Kidney epithelial cell (primary cell): ENCODE data around the gene SLC30A2. TPM values are rescaled to one million over a fixed set of nuclear protein-coding genes. Genes with fewer than 3 reads are reported as not detected.

Experiments
- DNase-seq: peaks from one replicate; pipeline ENCODE4 v3.0.0-alpha.2; 2010; ENCODE audit warnings: low read depth
- H3K27me3 ChIP-seq: 2 replicates; pipeline ENCODE4 v1.6.0; 2011; ENCODE audit warnings: low read length; ENCODE audit not compliant: control insufficient read depth, insufficient read depth
- H3K36me3 ChIP-seq: 2 replicates; pipeline ENCODE4 v1.5.1; 2011; ENCODE audit warnings: low read length; ENCODE audit not compliant: control insufficient read depth, insufficient read depth
- H3K4me3 ChIP-seq: 2 replicates; pipeline ENCODE4 v1.5.1; 2011; ENCODE audit warnings: low read depth, mild to moderate bottlenecking, control low read depth, low read length
- total RNA-seq: library from RNA; depleted of rRNA; stranded (reverse); fragments of >200 nt; gene quantifications from 2 replicates; pipeline ENCODE4 v1.2.3, GENCODE V29; 2015
- TF ChIP-seq, protein P1 (sequence below): IDR thresholded peaks from 2 replicates; pipeline ENCODE4 v1.5.1; 2011; ENCODE audit warnings: mild to moderate bottlenecking, moderate library complexity, low read length, control low read depth, inconsistent platforms; ENCODE audit not compliant: insufficient read depth, poor library complexity, severe bottlenecking

SLC30A2 gene
- total RNA-seq, 1 donor from 2014 or later: 0.75 TPM

DNA sequence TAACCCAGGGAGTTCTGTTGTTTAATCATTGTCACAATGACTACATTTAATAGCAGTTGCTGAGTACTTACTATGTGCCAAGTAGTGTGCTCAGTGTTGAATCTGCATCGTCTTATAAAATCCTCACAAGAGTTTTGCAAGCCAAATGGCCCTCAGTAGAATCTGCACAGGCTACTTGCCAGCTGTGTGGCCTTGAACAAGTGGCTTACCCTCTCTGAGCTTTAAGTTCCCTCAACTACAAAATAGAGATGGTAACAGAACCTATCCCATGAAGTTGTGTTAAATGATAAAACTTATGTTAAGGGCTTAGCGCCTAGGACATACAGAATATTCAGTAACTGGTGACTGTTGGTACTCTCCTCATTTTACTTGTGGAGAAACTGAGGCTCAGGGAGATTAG lies 9.1 kb upstream of the SLC30A2 start:
- TF ChIP-seq, protein P1, sequence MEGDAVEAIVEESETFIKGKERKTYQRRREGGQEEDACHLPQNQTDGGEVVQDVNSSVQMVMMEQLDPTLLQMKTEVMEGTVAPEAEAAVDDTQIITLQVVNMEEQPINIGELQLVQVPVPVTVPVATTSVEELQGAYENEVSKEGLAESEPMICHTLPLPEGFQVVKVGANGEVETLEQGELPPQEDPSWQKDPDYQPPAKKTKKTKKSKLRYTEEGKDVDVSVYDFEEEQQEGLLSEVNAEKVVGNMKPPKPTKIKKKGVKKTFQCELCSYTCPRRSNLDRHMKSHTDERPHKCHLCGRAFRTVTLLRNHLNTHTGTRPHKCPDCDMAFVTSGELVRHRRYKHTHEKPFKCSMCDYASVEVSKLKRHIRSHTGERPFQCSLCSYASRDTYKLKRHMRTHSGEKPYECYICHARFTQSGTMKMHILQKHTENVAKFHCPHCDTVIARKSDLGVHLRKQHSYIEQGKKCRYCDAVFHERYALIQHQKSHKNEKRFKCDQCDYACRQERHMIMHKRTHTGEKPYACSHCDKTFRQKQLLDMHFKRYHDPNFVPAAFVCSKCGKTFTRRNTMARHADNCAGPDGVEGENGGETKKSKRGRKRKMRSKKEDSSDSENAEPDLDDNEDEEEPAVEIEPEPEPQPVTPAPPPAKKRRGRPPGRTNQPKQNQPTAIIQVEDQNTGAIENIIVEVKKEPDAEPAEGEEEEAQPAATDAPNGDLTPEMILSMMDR: no peak
- no peak overlapping the region for H3K4me3 ChIP-seq
- DNase-seq: no peak
- H3K36me3 ChIP-seq: no peaks in the 10 kb centered on the region
- H3K27me3 ChIP-seq: peaks cover 20% of the 10 kb centered on the region

DNA sequence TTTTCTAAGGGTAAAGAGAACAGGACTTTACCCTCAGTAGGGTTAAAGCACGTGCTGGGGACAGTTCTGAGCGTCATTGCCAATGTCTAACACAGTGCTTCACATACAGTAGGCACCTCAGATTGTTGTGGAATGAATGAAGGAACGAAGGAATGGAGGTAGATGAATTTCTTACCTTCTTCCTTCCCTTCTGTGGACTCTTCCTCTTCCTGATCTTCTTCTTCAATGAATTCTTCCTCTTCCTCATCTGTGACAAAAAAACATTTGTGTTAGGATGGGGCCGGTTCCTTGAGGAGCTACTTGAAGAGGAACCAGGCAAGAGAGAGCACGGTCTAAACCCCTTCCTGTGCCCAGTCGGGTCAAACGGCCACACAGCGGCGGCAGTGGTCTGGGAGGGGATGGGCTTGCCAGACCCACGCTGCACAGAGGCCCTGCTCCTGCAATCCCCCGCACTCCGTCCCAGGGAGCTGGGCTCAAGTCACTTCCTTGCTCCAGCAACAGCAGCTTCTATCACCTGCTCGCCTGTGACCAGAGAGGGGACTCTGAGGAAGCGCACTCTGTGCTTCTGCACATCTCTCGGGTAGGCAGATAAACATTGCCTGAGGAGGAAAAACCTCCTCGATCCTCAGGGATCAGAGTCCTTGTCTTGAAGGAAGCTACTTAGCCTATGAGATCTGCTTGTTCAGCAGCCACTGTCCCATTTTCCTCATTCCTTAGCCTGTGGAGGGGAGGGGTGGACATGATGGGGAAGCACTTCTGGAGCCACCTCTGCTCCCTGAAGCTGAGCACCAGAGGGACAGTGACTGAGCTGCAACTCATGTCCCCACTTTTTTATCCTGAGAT lies 8.0 kb upstream of the SLC30A2 start:
- TF ChIP-seq, protein P1: no peak
- Histone ChIP-seq H3K4me3 (no peak overlapping the region), H3K27me3 (peaks cover 14% of the 10 kb centered on the region), H3K36me3 (no peaks in the 10 kb centered on the region)
- no peak for DNase-seq

DNA sequence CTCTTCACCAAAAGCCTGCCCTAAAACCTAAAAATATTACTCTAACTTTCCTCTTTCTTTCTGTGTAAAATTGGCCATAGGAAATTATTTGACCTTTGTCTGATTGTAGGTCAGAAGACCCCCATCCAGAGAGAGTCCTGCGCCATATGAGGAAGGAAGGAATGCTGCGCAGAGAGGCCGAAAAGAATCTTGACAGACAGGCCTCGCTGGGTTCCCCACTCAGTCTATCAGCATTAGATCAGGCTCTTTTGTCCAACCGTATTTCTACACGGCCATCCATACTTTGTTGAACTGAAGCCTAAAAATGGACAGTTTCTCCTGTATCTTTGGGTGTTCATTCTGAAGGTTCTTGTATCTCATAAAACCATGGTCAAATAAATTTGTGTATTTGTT lies 4.3 kb upstream of the SLC30A2 start:
- TF ChIP-seq, protein P1: no peak
- H3K36me3 ChIP-seq: no peaks in the 10 kb centered on the region
- H3K27me3 ChIP-seq: peaks cover 39% of the 10 kb centered on the region
- no peak for DNase-seq
- H3K4me3 ChIP-seq: no peak overlapping the region

DNA sequence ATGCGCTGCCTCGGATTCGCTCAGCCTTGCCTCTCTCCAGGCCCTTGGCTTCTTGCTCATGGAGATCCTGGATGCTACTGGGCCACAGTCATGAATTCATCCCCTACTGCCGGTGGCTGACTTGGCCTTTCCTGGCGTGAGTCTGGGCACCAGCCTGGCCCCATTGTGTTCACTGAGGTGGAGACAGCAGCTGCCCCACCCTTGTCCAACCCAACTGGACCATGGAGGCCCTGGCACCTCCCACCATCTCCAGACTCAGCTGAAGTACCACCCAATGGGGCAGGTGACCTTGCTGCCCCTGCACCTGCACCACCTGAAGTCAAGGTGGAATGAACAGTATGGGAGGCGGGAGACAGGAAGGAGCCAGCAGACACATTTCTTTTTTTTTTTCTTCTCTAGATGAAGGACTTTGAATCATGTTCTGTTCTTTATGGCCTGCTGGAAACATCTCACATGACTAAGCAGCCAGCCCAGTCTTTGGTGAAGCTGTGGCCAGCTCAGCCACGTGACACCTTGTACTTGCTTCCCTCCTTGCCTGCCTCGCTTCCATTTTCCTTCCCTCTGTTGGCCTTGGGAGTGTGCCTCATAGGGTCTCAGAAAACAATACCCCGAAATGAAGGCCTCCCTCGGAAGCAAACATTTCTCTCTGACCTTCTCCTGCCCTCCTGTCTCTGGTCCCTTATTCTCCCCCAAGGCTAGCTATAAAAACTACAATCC lies 3.8 kb upstream of the SLC30A2 start:
- TF ChIP-seq, protein P1: no peak
- Histone ChIP-seq H3K4me3 (no peak overlapping the region), H3K27me3 (peaks cover 44% of the 10 kb centered on the region), H3K36me3 (no peaks in the 10 kb centered on the region)
- DNase-seq: no peak

DNA sequence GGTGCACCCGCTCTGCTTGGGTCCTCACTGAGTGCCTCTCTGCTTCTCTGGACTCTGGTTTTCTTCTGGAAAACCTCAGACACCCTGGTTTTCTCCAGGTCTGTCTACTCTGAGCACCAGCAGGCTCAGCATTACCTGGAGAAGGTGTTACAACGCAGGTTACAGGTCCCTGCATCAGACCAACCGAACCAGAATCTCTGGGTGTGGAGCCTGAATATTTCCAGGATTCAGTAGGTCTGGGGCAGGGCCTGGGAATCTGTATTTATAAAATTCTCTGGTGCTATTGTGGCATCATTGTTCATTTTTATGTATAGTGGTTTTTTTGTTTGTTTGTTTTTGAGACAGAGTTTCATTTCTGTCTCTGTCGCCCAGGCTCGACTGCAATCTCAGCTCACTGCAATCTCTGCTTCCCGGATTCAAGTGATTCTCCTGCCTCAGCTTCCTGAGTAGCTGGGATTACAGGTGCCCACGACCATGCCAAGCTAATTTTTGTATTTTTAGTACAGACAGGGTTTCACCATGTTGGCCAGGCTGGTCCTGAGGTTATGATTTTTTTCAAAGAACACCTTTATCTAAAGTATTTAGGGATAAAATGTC lies 1.5 kb upstream of the SLC30A2 start:
- Histone ChIP-seq H3K4me3 (no peak overlapping the region), H3K27me3 (peaks cover 53% of the 10 kb centered on the region), H3K36me3 (no peaks in the 10 kb centered on the region)
- TF ChIP-seq, protein P1: no peak
- DNase-seq: no peak
